ENCODE measurements around the gene ADAMTS3. TPM values are rescaled to one million over a fixed set of nuclear protein-coding genes. Genes with fewer than 3 reads are reported as not detected.

Gene ADAMTS3
- total RNA-seq, 1 experiment from 2014 or later: 4.4 TPM

DNA sequence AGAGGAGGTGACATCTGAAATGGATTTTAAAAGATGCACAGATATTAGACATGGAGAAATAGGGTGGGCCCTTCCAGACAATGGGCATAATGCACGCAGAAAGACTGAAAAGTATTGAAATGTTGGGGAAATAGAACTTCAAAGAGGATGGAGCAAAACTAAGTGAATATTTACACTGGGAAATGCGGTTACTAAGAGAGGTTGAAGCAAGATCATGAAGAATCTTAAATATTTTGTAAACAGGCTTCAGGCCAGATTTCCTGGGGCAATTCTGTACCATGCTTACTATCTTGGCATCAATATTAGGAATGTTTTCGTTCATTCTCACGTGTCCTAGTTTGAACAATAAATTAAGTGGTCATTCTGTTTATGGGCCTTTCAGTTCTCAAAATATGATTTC lies 216.3 kb downstream of the ADAMTS3 start:
- POLR2A ChIA-PET: no interaction called here
- no peak overlapping the region for H3K4me3 Mint-ChIP-seq
- no peaks in the 10 kb centered on the region for H3K36me3 Mint-ChIP-seq
- ATAC-seq: no peak
- CTCF ChIA-PET: no interaction called here
- H3K27ac Mint-ChIP-seq: no peak overlapping the region
- no peaks in the 10 kb centered on the region for H3K4me1 Mint-ChIP-seq
- H3K27me3 Mint-ChIP-seq (ENCODE audit: low read depth): no peaks in the 10 kb centered on the region
- no peaks in the 10 kb centered on the region for H3K9me3 Mint-ChIP-seq
- TF ChIP-seq, protein P1, sequence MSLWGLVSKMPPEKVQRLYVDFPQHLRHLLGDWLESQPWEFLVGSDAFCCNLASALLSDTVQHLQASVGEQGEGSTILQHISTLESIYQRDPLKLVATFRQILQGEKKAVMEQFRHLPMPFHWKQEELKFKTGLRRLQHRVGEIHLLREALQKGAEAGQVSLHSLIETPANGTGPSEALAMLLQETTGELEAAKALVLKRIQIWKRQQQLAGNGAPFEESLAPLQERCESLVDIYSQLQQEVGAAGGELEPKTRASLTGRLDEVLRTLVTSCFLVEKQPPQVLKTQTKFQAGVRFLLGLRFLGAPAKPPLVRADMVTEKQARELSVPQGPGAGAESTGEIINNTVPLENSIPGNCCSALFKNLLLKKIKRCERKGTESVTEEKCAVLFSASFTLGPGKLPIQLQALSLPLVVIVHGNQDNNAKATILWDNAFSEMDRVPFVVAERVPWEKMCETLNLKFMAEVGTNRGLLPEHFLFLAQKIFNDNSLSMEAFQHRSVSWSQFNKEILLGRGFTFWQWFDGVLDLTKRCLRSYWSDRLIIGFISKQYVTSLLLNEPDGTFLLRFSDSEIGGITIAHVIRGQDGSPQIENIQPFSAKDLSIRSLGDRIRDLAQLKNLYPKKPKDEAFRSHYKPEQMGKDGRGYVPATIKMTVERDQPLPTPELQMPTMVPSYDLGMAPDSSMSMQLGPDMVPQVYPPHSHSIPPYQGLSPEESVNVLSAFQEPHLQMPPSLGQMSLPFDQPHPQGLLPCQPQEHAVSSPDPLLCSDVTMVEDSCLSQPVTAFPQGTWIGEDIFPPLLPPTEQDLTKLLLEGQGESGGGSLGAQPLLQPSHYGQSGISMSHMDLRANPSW (CRISPR knock-in tag; conservative IDR thresholded peaks at IDR 0.05; ENCODE audit: low read depth): no peak
- DNase-seq (ENCODE audit: low spot score): no peak

DNA sequence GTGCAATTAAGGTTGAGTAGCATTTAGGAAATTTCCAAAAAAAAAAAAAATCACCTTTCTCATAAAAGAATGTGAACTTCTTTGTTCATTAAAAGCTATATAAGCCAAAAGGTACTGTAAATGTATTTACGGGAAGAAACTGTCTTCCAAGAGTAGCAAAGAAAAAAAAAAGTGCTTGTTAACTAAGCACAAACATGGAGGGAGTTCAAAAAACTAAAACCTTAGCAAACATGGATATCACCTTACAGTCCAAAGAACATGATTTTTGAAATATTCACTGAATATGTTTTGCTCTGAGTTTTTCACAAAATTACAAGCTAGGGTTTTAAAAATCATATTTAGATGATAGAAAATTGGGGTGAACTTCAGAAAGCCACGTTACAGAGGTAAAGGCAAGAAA lies 217.5 kb downstream of the ADAMTS3 start:
- Mint-ChIP-seq H3K4me3 (no peak overlapping the region), H3K36me3 (no peaks in the 10 kb centered on the region), H3K27ac (no peak overlapping the region), H3K9me3 (no peaks in the 10 kb centered on the region), H3K27me3 (ENCODE audit: low read depth) (no peaks in the 10 kb centered on the region), H3K4me1 (no peaks in the 10 kb centered on the region)
- no peak for ATAC-seq
- TF ChIP-seq NFYB (CRISPR knock-in tag; conservative IDR thresholded peaks at IDR 0.05; ENCODE audit: low read depth) (no peak), IRF2 (CRISPR knock-in tag; IDR thresholded peaks at IDR 0.05; ENCODE audit: borderline replicate concordance, low read depth) (no peak)
- TF ChIP-seq, protein P2, sequence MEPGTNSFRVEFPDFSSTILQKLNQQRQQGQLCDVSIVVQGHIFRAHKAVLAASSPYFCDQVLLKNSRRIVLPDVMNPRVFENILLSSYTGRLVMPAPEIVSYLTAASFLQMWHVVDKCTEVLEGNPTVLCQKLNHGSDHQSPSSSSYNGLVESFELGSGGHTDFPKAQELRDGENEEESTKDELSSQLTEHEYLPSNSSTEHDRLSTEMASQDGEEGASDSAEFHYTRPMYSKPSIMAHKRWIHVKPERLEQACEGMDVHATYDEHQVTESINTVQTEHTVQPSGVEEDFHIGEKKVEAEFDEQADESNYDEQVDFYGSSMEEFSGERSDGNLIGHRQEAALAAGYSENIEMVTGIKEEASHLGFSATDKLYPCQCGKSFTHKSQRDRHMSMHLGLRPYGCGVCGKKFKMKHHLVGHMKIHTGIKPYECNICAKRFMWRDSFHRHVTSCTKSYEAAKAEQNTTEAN (CRISPR knock-in tag; IDR thresholded peaks at IDR 0.05): no peak
- TF ChIP-seq, protein P3, sequence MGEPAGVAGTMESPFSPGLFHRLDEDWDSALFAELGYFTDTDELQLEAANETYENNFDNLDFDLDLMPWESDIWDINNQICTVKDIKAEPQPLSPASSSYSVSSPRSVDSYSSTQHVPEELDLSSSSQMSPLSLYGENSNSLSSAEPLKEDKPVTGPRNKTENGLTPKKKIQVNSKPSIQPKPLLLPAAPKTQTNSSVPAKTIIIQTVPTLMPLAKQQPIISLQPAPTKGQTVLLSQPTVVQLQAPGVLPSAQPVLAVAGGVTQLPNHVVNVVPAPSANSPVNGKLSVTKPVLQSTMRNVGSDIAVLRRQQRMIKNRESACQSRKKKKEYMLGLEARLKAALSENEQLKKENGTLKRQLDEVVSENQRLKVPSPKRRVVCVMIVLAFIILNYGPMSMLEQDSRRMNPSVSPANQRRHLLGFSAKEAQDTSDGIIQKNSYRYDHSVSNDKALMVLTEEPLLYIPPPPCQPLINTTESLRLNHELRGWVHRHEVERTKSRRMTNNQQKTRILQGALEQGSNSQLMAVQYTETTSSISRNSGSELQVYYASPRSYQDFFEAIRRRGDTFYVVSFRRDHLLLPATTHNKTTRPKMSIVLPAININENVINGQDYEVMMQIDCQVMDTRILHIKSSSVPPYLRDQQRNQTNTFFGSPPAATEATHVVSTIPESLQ (CRISPR knock-in tag; IDR thresholded peaks at IDR 0.05): no peak
- ChIA-PET CTCF (interaction anchor here (0.8 kb wide), 1 partner anchor 25 kb away, joined by 3 read pairs; no protein-coding TSS in a partner anchor), POLR2A (no interaction called here)
- DNase-seq (ENCODE audit: low spot score): no peak

DNA sequence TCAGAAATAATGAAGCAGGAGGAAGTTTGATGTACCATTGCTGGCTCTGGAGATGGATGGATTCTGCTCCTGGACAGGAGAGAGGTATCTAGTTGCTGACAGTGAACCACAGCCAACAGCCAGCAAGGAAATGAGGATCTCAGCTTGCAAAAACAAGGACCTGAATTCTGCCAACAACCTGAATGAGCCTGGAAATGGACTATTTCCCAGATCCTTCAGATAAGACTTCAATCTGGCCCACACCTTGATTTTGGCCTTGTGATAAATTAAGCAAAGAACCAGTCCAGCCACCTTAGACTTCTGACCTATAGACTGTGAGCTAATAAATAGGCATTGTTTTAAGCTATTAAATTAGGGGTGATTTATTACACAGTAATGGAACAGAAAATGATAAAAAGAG lies 220.3 kb downstream of the ADAMTS3 start:
- Mint-ChIP-seq H3K9me3 (no peaks in the 10 kb centered on the region), H3K27me3 (ENCODE audit: low read depth) (no peaks in the 10 kb centered on the region), H3K4me3 (no peak overlapping the region), H3K36me3 (no peaks in the 10 kb centered on the region), H3K27ac (no peak overlapping the region), H3K4me1 (no peaks in the 10 kb centered on the region)
- ChIA-PET CTCF (interaction anchor here (1.8 kb wide), 1 partner anchor 22 kb away, joined by 4 read pairs; no protein-coding TSS in a partner anchor), POLR2A (no interaction called here)
- ATAC-seq (no peak), DNase-seq (ENCODE audit: low spot score) (no peak)
- TF ChIP-seq MXD4 (CRISPR knock-in tag; IDR thresholded peaks at IDR 0.05; ENCODE audit: borderline replicate concordance): no peak
- no peak for TF ChIP-seq ZNF232 (CRISPR knock-in tag; IDR thresholded peaks at IDR 0.05)
- no peak for TF ChIP-seq CREB1 (CRISPR knock-in tag; IDR thresholded peaks at IDR 0.05)
- TF ChIP-seq ESRRA (CRISPR knock-in tag; IDR thresholded peaks at IDR 0.05; ENCODE audit: borderline replicate concordance): no peak
- TF ChIP-seq, protein P4, sequence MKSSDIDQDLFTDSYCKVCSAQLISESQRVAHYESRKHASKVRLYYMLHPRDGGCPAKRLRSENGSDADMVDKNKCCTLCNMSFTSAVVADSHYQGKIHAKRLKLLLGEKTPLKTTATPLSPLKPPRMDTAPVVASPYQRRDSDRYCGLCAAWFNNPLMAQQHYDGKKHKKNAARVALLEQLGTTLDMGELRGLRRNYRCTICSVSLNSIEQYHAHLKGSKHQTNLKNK (CRISPR knock-in tag; IDR thresholded peaks at IDR 0.05): no peak
- TF ChIP-seq, protein P2 (CRISPR knock-in tag; IDR thresholded peaks at IDR 0.05): no peak
- TF ChIP-seq FOXP1 (CRISPR knock-in tag; IDR thresholded peaks at IDR 0.05; ENCODE audit: borderline replicate concordance): no peak
- TF ChIP-seq ZNF416 (CRISPR knock-in tag; IDR thresholded peaks at IDR 0.05): no peak
- TF ChIP-seq NR1H2 (CRISPR knock-in tag; IDR thresholded peaks at IDR 0.05): no peak
- TF ChIP-seq, protein P1 (CRISPR knock-in tag; conservative IDR thresholded peaks at IDR 0.05; ENCODE audit: low read depth): no peak
